Vagina (tissue), 2 donors: ENCODE results near the gene SH2D3C.

Experiments
- POLR2A ChIP-seq, 2 donors: fragments of 450-650 bp; IDR thresholded peaks; one replicate each; pipeline ENCODE4 v1.6.1; 2017; ENCODE audit warnings: antibody characterized with exemption in 2 of 2, mild to moderate bottlenecking in 2 of 2, moderate library complexity in 2 of 2
- POLR2AphosphoS5 ChIP-seq, 2 donors: sonication (generic); formaldehyde crosslinking; IDR thresholded peaks; one replicate each; pipeline ENCODE4 v1.9.0; 2017; ENCODE audit warnings: antibody characterized with exemption in 2 of 2, mild to moderate bottlenecking in 2 of 2, low read depth in 1 of 2; ENCODE audit not compliant: insufficient read depth in 1 of 2
- TF ChIP-seq, protein P1 (sequence below), 3 experiments: fragments of 450-650 bp in 2 of 3; fragments of 200-600 bp in 1 of 3; sonication (generic) in 1 of 3; IDR thresholded peaks; one replicate each; pipeline ENCODE4 v1.5.1; 2017 to 2019; ENCODE audit warnings: antibody characterized with exemption in 3 of 3, mild to moderate bottlenecking in 2 of 3, moderate library complexity in 2 of 3

GRCh38 chr9:127724012-127724411, 54.5 kb downstream of the SH2D3C start:
- TF ChIP-seq, protein P1, sequence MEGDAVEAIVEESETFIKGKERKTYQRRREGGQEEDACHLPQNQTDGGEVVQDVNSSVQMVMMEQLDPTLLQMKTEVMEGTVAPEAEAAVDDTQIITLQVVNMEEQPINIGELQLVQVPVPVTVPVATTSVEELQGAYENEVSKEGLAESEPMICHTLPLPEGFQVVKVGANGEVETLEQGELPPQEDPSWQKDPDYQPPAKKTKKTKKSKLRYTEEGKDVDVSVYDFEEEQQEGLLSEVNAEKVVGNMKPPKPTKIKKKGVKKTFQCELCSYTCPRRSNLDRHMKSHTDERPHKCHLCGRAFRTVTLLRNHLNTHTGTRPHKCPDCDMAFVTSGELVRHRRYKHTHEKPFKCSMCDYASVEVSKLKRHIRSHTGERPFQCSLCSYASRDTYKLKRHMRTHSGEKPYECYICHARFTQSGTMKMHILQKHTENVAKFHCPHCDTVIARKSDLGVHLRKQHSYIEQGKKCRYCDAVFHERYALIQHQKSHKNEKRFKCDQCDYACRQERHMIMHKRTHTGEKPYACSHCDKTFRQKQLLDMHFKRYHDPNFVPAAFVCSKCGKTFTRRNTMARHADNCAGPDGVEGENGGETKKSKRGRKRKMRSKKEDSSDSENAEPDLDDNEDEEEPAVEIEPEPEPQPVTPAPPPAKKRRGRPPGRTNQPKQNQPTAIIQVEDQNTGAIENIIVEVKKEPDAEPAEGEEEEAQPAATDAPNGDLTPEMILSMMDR (IDR thresholded peaks at IDR 0.05), result no peak
- no peak for TF ChIP-seq POLR2AphosphoS5 (IDR thresholded peaks at IDR 0.05; ENCODE audit: insufficient read depth in 1 of 2, low read depth in 1 of 2)
- no peak for TF ChIP-seq POLR2A (IDR thresholded peaks at IDR 0.05)
